ENCODE results near the gene NOL3. TPM values are rescaled to one million over a fixed set of nuclear protein-coding genes. Genes with fewer than 3 reads are reported as not detected.
A peak's percentile ranks its signal among the peaks of the same experiment; 100 is the strongest.

NOL3 gene
- total and polyA plus RNA-seq, 2 of the 13 experiments (the other 11 are each of a cell fraction or from before 2014, with no cell fraction given) = 5.7 to 20.5 TPM

GRCh38 chr16:67210069-67210937, 40.0 kb downstream of the NOL3 start (continued):
- no peak for TF ChIP-seq FIP1L1 (IDR thresholded peaks at IDR 0.05; ENCODE audit: borderline replicate concordance, insufficient read depth, low read depth, low read length)
- TF ChIP-seq ZNF230 (CRISPR knock-in tag; IDR thresholded peaks at IDR 0.05) = no peak
- no peak for TF ChIP-seq ZBTB7A (CRISPR knock-in tag; IDR thresholded peaks at IDR 0.05)
- TF ChIP-seq, protein P1, sequence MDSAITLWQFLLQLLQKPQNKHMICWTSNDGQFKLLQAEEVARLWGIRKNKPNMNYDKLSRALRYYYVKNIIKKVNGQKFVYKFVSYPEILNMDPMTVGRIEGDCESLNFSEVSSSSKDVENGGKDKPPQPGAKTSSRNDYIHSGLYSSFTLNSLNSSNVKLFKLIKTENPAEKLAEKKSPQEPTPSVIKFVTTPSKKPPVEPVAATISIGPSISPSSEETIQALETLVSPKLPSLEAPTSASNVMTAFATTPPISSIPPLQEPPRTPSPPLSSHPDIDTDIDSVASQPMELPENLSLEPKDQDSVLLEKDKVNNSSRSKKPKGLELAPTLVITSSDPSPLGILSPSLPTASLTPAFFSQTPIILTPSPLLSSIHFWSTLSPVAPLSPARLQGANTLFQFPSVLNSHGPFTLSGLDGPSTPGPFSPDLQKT (CRISPR knock-in tag; IDR thresholded peaks at IDR 0.05; ENCODE audit: borderline replicate concordance) = no peak
- TF ChIP-seq ZNF207 (IDR thresholded peaks at IDR 0.05; ENCODE audit: borderline replicate concordance) = no peak
- TF ChIP-seq PAXIP1 (CRISPR knock-in tag; conservative IDR thresholded peaks at IDR 0.05) = no peak
- peak; percentile 43 for TF ChIP-seq XRCC5 (optimal IDR thresholded peaks at IDR 0.05; ENCODE audit: low read length)
- TF ChIP-seq ZNF333 (CRISPR knock-in tag; IDR thresholded peaks at IDR 0.05; ENCODE audit: borderline replicate concordance) = no peak
- TF ChIP-seq MIER3 (CRISPR knock-in tag; IDR thresholded peaks at IDR 0.05; ENCODE audit: borderline replicate concordance) = no peak
- TF ChIP-seq HNF4A (CRISPR knock-in tag; IDR thresholded peaks at IDR 0.05) = peak; percentile 40; the same call in 1 of the 2 replicates
- TF ChIP-seq ATF5 (CRISPR knock-in tag; IDR thresholded peaks at IDR 0.05; ENCODE audit: low read depth) = no peak
- TF ChIP-seq ZBTB7B (CRISPR knock-in tag; IDR thresholded peaks at IDR 0.05) = no peak
- no peak for TF ChIP-seq ZKSCAN5 (CRISPR knock-in tag; IDR thresholded peaks at IDR 0.05)
- TF ChIP-seq PLSCR1 (CRISPR knock-in tag; IDR thresholded peaks at IDR 0.05; ENCODE audit: borderline replicate concordance) = no peak
- TF ChIP-seq GZF1 (CRISPR knock-in tag; IDR thresholded peaks at IDR 0.05) = no peak
- TF ChIP-seq TCF7 (IDR thresholded peaks at IDR 0.05; ENCODE audit: low read depth) = no peak
- no peak for TF ChIP-seq RFX5 (IDR thresholded peaks at IDR 0.05; ENCODE audit: low read depth, low read length)
- no peak for TF ChIP-seq ZNF879 (CRISPR knock-in tag; IDR thresholded peaks at IDR 0.05)
- no peak for TF ChIP-seq PAX8 (CRISPR knock-in tag; IDR thresholded peaks at IDR 0.05; ENCODE audit: borderline replicate concordance)
- no peak for TF ChIP-seq PHF21A (CRISPR knock-in tag; IDR thresholded peaks at IDR 0.05)
- TF ChIP-seq ZFYVE20 (CRISPR knock-in tag; IDR thresholded peaks at IDR 0.05; ENCODE audit: borderline replicate concordance, low read depth) = no peak
- TF ChIP-seq FUBP1 (CRISPR knock-in tag; IDR thresholded peaks at IDR 0.05; ENCODE audit: borderline replicate concordance) = no peak
